Stimulated activated naive CD4-positive, alpha-beta T cell treated with Interleukin-2 at 50 U/mL for 16 hours (primary cell): ENCODE results near the gene ZNF414.
"Not testable (repeated sequence)": the region's sequence is repeated elsewhere in the genome, so short reads cannot be mapped to it uniquely, and the experiment has no call there.

Source experiments
- DNase-seq: peaks from one replicate; lab custom pipeline; 2025; lab: John Stamatoyannopoulos, UW

ZNF414 gene, protein sequence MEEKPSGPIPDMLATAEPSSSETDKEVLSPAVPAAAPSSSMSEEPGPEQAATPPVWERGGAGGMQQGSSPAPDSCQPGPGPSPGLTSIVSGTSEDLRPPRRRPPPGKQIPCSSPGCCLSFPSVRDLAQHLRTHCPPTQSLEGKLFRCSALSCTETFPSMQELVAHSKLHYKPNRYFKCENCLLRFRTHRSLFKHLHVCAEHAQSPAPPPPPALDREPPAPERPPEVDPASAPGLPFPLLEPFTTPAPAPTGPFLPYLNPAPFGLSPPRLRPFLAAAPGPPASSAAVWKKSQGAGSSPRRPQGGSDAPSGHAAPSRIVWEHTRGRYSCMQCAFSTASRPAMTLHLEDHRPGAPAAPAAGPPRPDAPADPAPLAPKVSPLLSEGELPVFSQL

DNA sequence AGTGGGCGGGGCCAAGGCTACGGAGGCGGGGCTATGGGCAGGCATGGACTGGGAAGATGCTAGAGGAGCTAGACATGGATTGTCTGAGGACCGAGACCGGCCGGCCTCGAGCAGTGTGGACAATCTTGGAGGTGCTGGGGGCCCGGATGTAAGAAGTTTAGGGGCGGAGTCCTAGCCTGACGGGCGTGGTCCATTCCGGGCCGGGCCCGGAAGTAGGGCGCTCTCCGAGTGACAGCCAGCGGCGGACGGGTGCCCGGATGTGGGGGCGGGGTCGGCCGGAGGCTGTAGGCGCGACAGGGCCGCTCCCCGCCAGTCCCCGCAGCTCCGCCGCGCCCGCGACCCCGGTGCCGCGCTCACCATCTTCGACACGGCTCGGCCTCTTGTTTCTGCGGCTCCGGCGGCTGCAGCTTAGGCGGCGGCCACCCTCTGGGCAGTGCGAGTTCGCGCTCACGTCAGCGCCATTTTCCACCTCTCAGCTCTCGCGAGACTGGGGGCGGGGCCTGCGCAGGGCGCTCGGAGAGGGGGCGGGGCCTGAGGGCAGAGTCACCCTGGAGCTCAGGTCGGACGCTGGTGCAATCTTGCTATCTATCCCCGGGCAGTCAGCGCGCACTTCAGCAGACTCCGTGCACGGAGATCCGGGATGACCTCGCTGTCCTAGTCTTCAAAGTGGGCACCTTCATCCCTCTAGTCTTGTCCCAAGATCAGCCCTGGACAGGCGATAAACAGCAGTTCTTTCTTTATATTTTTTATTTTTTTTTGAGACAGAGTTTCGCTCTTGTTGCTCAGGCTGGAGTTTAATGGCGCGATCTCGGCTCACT, at the start of gene ZNF414:
Gene ZNF414, minus strand, starts transcription at position 481 of the 818 bp plus-strand sequence. Its CDS starts 121 bp downstream, at position 360.
- DNase-seq, result peak; percentile 94

DNA sequence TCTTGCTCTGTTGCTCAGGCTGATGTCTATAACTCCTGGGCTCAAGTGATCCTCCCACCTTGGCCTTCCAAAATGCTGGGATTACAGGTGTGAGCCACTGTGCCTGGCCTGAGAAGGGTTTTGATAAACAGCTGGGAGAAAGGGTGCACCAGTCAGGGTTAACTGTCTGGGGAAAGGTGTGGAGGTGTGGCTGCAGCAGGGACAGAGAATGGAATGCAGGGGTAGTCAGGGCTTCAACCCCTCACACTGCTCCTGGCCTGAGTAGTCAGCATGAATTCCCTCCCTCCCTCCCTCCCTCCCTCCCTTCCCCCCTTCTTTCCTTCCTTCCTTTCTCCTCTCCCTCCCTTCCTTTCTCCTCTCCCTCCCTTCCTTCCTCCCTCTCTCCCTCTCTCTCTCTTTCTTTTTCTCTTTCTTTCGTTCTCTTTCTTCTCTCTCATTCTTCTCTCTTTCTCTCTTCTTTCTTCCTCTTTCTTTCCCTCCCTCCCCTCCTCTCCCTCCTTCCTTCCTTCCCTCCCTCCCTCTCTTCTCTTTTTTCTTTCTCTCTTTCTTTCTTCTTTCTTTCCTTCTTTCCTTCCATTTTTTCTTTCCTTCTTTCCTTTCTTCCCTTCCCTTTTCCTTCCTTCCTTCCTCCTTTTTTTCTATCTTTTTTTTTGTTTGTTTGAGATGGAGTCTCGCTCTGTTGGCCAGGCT, 47.3 kb upstream of the ZNF414 start:
- DNase-seq, result no peak

DNA sequence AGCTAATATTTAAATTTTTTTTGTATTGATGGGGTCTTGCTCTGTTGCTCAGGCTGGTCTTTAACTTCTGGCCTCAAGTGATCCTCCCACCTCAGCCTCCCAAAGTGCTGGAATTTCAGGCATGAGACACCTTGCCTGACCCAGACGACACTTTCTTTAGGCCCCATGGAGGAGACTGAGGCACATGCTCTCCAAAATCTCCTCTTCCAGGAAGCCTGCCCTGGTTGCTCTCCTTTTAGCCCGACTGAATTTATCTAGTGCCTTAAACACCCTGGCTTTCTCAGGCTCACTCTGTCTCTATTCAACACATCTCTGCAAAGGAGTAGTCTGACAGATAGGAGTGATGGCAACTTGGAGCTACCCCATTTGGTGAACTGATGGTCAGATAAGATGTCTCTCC, 44.4 kb upstream of the ZNF414 start:
- DNase-seq, result no peak

DNA sequence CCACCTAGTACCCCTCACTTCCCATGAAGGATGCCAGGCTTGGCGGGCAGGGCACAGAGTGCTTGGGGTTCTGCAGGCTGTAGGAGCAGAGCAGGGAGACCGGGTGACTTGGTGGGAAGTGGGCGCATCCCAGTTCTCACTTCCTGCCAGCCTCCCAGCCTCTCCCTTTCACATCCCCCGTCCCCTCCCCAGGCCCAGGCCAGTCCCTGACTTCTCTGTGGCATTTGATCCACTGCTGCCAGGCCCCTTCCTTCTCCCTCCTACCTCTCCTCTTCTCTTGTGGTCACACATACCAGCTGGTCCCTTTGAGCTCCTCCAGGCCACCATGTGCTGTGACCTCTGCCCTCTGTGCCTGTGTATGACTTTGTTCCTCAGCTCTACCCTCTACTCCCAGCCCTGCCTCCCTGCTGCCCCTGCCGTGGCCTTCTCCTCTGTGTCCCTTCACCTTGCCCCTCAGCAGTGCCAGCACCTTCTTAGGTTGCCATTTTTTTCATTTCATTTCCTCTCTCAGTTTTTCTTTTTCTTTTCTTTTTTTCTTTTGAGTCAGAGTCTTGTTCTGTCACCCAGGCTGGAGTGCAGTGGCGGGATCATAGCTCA, 43.8 kb upstream of the ZNF414 start:
- DNase-seq, result no peak

DNA sequence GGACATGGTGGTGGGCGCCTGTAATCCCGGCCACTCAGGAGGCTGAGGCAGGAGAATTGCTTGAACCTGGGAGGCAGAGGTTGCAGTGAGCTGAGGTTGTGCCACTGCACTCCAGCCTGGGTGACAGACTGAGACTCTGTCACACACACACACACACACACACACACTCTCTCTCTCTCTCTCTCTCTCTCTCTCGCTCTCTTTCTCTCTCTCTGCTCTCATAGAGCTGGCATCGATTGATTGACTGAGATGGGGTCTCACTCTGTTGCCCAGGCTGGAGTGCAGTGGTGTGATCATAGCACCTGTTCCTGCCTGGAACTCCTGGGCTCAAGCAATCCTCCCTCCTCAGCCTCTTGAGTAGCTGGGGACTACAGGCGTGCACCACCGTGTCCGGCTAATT, 39.8 kb upstream of the ZNF414 start:
- not testable (repeated sequence) for DNase-seq

DNA sequence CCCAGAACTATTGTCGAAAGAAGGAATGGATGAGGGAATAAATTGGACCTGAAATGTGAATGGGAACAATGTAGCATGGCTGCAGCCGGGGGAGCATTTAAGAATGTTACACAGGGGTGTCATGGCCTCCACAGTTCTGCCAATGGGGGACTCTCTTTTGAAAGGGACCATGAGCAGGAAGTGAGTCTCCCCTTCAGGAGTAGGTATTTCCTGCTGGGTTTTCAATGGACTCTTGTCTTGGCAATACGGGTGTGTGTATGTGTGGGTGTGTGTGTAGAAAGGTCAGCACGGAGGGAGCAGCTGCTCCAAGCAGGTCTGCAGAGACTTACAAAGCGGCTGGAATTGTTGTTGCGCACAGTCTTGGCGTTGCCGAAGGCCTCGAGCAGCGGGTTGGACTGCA, 38.8 kb upstream of the ZNF414 start:
- DNase-seq, result no peak

DNA sequence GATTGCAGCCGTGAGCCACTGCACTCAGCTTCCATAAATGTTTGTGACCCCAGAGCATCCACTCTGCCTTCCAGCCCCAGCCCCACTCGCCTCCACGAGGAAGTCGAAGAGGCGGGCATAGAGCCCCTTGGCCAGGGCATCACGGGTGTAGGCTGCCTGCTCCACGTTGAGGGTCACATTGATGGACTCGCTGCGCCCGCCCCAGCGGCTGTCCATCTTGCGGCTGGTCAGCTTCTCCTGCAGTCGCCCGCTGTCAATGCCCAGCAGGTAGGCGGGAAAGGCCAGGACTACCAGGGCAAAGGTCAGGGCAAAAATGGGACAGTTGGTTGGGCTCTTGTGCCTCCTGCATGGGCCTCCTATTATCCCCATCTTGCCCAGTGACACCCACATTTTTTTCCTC, 36.1 kb upstream of the ZNF414 start:
- no peak for DNase-seq

DNA sequence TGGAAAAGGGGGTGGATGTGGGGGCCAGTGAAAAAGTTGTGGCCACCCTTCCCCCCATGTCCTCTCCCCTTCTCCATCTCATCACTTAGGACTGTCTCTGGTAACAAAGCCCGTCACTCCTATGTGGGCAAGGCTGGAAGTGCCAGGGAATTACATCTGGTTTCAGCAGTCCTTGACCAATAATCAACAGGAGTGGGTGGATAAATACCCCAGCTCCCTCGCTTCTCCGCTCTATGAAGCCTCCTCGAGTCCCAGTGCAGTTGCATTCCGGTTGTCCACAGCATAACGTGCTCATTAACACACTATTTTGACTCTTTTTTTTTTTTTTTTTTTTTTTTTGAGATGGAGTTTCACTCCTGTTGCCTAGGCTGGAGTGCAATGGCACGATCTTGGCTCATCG, 31.8 kb upstream of the ZNF414 start:
- no peak for DNase-seq

DNA sequence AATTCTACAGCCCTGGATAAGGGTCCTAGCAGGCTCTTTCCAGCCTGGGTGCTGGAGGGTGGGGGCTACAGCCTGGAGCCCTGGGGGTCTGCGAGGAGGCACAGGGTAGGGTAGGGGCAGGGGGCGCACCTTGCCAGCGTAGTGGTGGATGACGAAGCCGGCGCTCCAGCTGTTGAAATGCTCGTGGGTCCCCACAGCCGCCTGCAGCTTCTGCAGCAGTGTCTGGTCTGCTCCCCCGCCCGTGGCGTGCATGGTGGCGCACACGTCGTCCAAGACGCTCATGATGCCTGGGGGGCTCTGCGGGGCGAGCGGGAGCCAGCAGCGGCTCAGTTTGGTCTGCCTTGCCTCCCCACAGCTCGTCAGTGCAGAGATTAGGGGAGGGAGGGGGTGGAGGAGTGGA, 30.2 kb upstream of the ZNF414 start:
- DNase-seq, result no peak

DNA sequence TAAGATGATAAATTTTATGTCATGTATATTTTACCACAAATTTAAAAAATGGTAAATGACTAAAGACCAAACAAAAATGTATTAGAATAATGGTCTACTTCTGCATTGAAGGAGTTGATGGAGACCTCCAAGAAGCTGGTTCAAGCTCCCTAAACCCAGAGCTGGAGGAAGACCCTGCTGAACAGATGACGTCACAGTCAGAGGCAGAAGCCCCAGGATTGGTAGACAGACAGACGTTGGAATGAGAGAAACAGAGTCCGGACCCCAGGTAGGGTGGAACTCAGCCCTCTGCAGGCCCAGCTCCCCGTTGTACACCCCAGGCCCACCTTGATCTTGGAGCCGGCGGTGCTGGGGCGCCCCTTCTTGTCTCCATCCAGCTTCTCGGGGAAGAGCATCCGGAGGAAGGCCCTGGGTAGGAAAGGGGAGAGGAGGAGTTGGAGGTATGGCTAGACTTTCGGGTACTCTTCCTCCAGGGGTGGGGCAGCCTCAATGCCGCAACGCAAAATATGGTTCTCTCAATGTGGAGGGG, 25.7 kb upstream of the ZNF414 start:
- DNase-seq, result no peak

DNA sequence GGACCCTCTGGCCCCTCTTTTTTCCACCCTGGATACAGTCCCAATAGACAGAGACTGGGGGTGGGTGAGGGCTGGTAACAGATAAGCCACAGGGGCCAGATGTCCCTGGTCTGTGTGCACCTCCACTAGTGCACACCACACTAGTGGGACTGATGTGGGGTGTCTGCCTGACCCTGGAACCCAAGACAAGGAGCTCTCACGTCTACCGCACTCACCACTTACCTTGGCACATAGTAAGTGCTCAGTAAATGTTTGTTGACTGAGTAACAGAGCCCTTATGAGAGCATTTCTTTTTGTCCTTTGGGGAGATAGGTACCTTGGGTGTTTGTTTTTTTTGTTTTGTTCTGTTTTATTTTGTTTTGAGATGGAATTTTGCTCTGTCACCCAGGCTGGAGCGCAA, 23.1 kb upstream of the ZNF414 start:
- DNase-seq, result no peak

DNA sequence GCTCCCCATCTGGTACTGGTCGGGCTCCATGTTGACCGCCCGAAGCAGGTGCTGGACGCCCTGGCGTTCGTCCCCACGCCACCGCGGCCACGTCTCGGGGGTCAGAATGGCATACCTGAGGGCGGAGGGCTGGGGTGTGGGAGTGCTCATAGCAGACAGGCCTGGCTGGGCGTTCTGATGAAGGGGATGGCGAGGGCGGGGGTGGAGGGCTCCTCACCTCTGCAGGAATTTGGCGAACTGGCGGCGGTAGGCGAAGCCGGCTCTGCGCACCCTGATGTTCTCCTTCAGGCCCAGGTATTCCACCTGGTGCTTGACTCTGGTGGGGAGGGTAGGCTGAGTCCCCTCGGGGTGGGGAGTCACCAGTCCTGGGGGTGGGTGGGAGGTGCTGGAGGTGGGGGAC, 22.3 kb upstream of the ZNF414 start:
- no peak for DNase-seq

DNA sequence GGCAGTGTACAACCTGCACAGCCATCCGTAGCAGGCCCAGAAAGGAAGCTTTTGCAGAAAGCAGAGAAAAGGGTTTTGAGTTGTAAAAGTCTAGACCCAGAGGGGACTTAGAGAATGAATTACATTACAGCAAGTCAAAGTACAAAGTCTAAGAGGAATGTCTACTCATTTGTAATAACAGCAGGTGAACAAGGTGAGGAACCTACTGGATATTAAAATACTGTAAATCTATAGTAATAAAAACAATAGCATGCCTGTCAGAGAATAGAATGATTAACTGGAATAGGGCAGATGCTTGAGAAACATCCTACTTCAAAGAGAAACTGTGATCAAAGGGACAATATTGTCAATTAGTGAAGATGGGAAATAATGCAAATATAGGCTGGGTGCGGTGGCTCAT, 18.3 kb upstream of the ZNF414 start:
- no peak for DNase-seq

DNA sequence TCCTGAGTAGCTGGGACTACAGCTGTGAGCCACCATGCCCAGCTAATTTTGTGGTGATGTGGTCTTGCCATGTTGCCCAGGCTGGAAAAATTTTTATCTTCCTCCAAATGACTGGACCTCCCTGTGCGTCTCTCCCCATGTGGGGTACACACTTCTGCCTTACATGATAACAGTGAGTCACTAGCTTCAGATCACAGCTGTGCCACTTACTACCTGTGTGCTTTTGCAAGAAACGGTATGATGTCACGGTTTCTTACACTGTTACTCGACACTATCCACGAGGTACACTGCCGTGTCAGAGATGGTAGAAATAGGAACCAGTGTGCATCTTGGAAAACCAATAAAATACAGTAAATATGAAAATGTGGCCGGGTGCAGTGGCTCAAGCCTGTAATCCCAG, 17.5 kb upstream of the ZNF414 start:
- DNase-seq, result no peak

DNA sequence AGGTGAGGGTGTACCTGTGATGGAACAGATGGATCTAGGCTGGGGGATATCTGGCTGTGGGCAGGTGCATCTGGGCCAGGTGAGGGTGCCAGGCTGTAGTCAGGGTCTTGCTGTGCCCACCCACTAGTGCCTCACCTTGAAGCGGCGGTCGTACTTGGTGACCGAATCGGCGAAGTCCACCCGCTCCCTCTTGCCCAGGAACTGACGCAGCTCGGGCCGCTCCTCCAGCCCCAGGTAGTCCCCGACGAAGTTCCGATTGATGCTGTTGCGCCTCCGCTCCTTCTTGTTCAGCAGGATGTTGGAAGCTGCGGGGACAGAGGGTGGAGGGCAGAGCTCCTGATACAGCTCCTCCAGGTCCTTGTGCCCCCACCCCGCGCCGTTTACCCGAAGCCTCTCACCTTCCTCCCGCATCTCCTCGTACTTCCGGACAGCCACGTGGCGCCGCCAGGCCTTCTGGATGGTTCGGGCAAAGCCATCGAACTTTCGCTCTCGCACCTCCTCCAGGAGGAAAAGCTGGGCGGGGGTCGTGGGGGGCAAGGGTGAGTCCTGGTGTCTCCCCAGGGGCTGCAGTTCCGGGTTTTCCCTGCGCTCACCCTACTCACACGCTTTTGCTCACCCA, 16.2 kb upstream of the ZNF414 start:
- no peak for DNase-seq

DNA sequence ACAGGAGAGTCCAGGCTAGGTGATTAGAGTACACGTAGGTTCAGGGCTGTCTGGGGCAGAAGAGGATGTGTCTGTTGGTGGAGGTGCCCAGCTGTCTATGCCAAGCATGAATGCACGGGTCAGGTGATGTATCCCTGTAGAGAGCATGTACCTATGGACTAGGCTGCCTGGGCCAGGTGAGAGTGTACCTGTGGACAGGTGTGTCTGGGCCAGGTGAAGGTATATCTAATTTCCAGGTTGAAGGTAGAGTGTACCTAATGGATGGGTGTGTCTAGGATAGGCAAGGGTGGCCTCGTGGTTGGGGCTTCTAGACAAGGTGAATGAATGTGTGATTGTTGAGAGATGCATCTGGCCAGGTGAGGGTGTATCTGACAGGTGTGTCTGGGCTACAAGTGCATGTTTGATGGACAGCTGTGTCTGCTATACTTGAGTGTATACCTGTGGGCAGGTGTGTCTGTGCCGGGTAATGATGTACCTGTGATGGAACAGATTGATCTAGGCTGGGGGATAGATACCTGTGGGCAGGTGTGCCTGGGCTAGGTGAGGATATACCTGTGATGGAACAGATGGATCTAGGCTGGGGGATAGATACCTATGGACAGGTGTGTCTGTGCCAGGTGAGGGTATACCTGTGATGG, 15.5 kb upstream of the ZNF414 start:
- DNase-seq, result no peak

DNA sequence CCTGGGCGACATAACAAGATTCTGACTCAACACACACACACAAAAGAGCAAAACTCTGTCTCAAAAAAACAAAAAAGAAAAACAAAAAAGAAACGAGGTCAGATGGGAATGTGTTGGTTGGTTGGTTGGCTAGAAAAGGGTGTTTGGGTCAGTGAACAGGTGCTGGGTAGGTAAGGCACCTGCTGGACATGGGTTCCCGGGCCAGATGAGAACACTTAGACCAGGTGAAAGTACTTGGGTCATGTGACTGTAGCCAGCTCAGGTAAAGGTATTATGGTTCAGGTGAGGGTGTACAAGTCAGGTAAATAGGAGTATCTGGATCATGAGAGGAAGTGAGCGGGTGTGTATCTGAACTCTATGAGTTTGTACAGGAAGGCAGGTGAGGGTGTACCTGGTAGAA, 14.5 kb upstream of the ZNF414 start:
- no peak for DNase-seq

DNA sequence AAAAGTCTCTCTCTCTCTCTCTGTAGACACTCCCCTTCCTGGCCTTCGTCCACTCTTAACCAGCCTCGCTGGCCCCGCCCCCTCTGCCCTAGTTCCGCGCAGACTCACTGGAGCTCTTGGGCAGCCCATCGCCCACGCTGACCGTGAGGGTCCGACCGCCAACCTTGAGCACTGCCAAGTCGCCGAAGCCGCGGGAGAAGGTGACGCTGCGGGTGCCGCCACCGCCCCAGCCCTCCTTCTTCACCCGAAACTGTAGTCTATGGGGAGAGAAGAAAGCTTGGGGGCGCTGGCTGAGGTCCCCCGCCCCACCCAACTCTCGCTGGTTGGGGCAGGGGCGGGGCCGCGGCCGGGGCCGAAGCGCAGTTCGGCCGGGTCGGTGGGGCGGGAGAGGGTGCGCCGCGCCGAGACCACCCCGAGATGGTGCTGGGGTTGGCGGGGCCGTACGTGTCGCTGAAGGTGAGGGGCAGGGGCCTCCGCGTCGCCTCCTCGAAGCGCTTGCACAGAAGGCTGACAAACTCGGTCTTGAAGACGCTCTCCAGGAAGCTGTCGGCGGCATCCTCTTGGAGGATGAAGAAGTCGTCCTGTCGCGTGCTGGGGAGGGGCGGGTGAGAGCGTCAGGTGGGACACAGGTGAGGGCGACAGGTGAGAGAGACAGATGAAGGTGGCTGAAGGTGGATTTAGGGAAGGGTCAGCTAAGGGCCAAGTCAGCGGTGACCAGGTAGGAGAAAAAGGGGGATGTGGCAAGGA, 12.6 kb upstream of the ZNF414 start:
- DNase-seq, result no peak

DNA sequence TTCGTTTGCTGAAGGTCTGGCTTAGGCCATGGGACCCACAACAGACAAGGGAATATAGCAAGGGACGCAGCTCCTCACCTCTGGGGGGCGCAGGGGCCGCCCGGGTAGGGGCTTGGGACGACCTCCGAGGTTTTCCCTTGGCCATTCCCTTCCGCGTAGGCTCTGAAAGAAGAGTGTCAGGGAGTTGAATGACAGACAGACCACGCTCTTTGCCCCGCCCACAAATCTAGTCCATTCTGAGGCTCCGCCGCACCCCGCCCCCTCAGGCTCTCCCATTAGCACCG, 11.4 kb upstream of the ZNF414 start:
- DNase-seq, result no peak

DNA sequence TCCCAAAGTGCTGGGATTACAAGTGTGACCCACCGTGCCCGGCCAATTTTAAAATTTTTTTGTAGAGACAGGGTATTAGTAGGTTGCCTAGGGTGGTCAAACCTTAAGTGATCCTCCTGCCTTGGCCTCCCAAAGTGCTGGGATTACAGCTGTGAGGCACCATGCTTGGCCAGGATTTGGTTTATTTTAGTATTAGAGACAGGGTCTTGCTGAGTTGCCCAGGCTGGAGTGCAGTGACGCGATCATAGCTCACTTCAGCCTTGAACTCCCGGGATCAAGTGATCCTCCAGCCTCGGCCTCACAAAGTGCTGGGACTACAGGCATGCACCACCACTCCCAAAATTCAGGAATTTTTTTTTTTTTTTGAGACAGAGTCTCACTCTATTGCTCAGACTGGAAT, 5.4 kb upstream of the ZNF414 start:
- DNase-seq, result no peak

DNA sequence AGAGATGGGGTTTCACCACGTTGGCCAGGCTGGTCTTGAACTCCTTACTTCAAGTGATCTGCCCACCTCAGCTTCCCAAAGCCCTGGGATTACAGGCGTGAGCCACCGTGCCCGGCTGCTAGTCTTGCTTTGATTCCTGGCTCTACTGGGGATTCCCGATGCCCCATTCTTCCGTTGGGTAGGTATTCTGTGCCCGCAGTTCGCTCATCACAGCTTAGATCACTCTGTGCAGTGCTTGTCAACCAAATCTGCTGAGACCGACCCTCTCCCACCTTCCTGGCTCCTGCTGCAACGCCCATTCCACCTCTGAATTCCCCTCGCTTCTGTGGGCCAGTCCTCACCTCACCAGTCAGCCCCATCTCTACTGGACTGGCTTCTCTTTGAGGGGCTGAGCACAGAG, 4.6 kb upstream of the ZNF414 start:
- no peak for DNase-seq
